Heart left ventricle (tissue), 13 donors: ENCODE data around the gene OVCH1.

ENCODE experiments used
- POLR2A ChIP-seq, 2 donors: fragments of 450-650 bp; IDR thresholded peaks; one replicate each; pipeline ENCODE4 v1.6.1; 2017; ENCODE audit warnings: antibody characterized with exemption in 2 of 2, mild to moderate bottlenecking in 2 of 2, moderate library complexity in 2 of 2
- TF ChIP-seq, protein P1 (sequence below), 12 donors: fragments of 200-600 bp; sonication (generic) in 4 of 12; IDR thresholded peaks; one replicate each; pipeline versions ENCODE4 v1.5.0 to v1.8.0; 2018 to 2022; ENCODE audit warnings: antibody characterized with exemption in 12 of 12, mild to moderate bottlenecking in 5 of 12
- donor health status: ischemic (EF 13 %, LVEDD 7.1; RV severe dilation, severe dysfunction).
- donor health status: DM: no; HTN: yes; CAD: no.
- donor health status: DM: no; HTN: no; CAD: no.
- donor health status: ischemic (EF 25% LVEDD 6.9; RV normal size, moderate dysfunction).
- donor health status: ischemic (EF 25% LVEDD 5.7; RV mildly dilated, moderate dysfunction).
- donor health status: ischemic (EF 35%, LVEDD 5.7; RV mildly dilated, moderate dysfunction).
- donor health status: nonischemic (EF 11% LVEDD 7.7; RV severe dilation, severe dysfunction).
- donor health status: DM: yes; HTN: yes; CAD: no.
- donor health status: PGD.
- donor health status: ischemic (EF 29% LVEDD 5.4; RV normal size, mild dysfunction).
- donor health status: nonischemic (EF 23%, LVEDD 6.1; RV moderate dilation, normal function).

- TF ChIP-seq, protein P1, sequence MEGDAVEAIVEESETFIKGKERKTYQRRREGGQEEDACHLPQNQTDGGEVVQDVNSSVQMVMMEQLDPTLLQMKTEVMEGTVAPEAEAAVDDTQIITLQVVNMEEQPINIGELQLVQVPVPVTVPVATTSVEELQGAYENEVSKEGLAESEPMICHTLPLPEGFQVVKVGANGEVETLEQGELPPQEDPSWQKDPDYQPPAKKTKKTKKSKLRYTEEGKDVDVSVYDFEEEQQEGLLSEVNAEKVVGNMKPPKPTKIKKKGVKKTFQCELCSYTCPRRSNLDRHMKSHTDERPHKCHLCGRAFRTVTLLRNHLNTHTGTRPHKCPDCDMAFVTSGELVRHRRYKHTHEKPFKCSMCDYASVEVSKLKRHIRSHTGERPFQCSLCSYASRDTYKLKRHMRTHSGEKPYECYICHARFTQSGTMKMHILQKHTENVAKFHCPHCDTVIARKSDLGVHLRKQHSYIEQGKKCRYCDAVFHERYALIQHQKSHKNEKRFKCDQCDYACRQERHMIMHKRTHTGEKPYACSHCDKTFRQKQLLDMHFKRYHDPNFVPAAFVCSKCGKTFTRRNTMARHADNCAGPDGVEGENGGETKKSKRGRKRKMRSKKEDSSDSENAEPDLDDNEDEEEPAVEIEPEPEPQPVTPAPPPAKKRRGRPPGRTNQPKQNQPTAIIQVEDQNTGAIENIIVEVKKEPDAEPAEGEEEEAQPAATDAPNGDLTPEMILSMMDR (IDR thresholded peaks at IDR 0.05) = no peak
- TF ChIP-seq POLR2A (IDR thresholded peaks at IDR 0.05) = no peak
Measured at GRCh38 chr12:29505122-29505521, 7.6 kb upstream of the OVCH1 start.
